VCaP (cell line): ENCODE data around the gene KRTAP10-5.
"Not testable (repeated sequence)": the region's sequence is repeated elsewhere in the genome, so short reads cannot be mapped to it uniquely, and the experiment has no call there.

Experiments used
- H3K27ac ChIP-seq: fragments of 450-650 bp; 2 replicates; pipeline ENCODE4 v1.5.1; 2017
- CTCF ChIP-seq: fragments of 450-650 bp; conservative IDR thresholded peaks from 2 replicates; pipeline ENCODE4 v1.5.1; 2017; ENCODE audit warnings: mild to moderate bottlenecking, moderate library complexity

Gene KRTAP10-5

GRCh38 chr21:44592446-44593311 lies 12.3 kb upstream of the KRTAP10-5 start, which contains the start of gene KRTAP10-6:
TSS of gene KRTAP10-6 (minus strand) at chr21:44592505. CDS start at chr21:44592484, 21 bp downstream.
- no peak for TF ChIP-seq CTCF
- H3K27ac ChIP-seq = no peak within 1 kb of the TSS

GRCh38 chr21:44591801-44592130 lies 11.4 kb upstream of the KRTAP10-5 start:
- not testable (repeated sequence) for H3K27ac ChIP-seq

GRCh38 chr21:44590897-44591800 lies 10.7 kb upstream of the KRTAP10-5 start:
- H3K27ac ChIP-seq = not testable (repeated sequence)

GRCh38 chr21:44590311-44590721 lies 9.9 kb upstream of the KRTAP10-5 start:
- no peak for TF ChIP-seq CTCF

GRCh38 chr21:44589586-44590305 lies 9.3 kb upstream of the KRTAP10-5 start:
- TF ChIP-seq CTCF = no peak
- H3K27ac ChIP-seq = no peak overlapping the region

More at GRCh38 chr21:44590311-44590721, 9.9 kb upstream of the KRTAP10-5 start:
- no peak overlapping the region for H3K27ac ChIP-seq

GRCh38 chr21:44589094-44589493 lies 8.7 kb upstream of the KRTAP10-5 start:
- TF ChIP-seq CTCF = no peak
- H3K27ac ChIP-seq = no peak overlapping the region

GRCh38 chr21:44585892-44586291 lies 5.5 kb upstream of the KRTAP10-5 start:
- H3K27ac ChIP-seq = no peak overlapping the region
- no peak for TF ChIP-seq CTCF

GRCh38 chr21:44583800-44584147 lies 3.4 kb upstream of the KRTAP10-5 start:
- TF ChIP-seq CTCF = no peak
- peak overlapping the region; percentile 49; the same call in 1 of the 2 replicates for H3K27ac ChIP-seq
